ENCODE measurements around the gene CCSER1.

CCSER1 gene

GRCh38 chr4:90142081-90142480 lies 14.9 kb downstream of the CCSER1 start:
- Mint-ChIP-seq H3K4me3 (no peak overlapping the region), H3K4me1 (no peaks in the 10 kb centered on the region), H3K27me3 (no peaks in the 10 kb centered on the region), H3K36me3 (ENCODE audit: insufficient read depth) (no peaks in the 10 kb centered on the region), H3K27ac (ENCODE audit: low read depth) (no peak overlapping the region), H3K9me3 (no peaks in the 10 kb centered on the region)
- ATAC-seq (replicated peaks; ENCODE audit: extremely low read depth, poor library complexity, severe bottlenecking): no peak
- no peak for DNase-seq (ENCODE audit: low spot score in 2 of 2)

GRCh38 chr4:90145319-90145718 lies 18.1 kb downstream of the CCSER1 start:
- DNase-seq (ENCODE audit: low spot score in 2 of 2): no peak
- Mint-ChIP-seq H3K4me3 (no peak overlapping the region), H3K4me1 (no peaks in the 10 kb centered on the region), H3K27ac (ENCODE audit: low read depth) (no peak overlapping the region), H3K36me3 (ENCODE audit: insufficient read depth) (no peaks in the 10 kb centered on the region), H3K9me3 (no peaks in the 10 kb centered on the region), H3K27me3 (no peaks in the 10 kb centered on the region)
- no peak for ATAC-seq (replicated peaks; ENCODE audit: extremely low read depth, poor library complexity, severe bottlenecking)

- H3K36me3 Mint-ChIP-seq (ENCODE audit: insufficient read depth): no peaks in the 10 kb centered on the region
- no peaks in the 10 kb centered on the region for H3K4me1 Mint-ChIP-seq
- no peaks in the 10 kb centered on the region for H3K9me3 Mint-ChIP-seq
- H3K4me3 Mint-ChIP-seq: no peak overlapping the region
- DNase-seq (ENCODE audit: low spot score in 2 of 2): no peak
- H3K27me3 Mint-ChIP-seq: no peaks in the 10 kb centered on the region
- no peak for ATAC-seq (replicated peaks; ENCODE audit: extremely low read depth, poor library complexity, severe bottlenecking)
- no peak overlapping the region for H3K27ac Mint-ChIP-seq (ENCODE audit: low read depth)
These were observed 19.1 kb downstream of the CCSER1 start for GRCh38 chr4:90146306-90146705.

- ATAC-seq (replicated peaks; ENCODE audit: extremely low read depth, poor library complexity, severe bottlenecking) (no peak), DNase-seq (ENCODE audit: low spot score in 2 of 2) (no peak)
- Mint-ChIP-seq H3K9me3 (no peaks in the 10 kb centered on the region), H3K36me3 (ENCODE audit: insufficient read depth) (no peaks in the 10 kb centered on the region), H3K27ac (ENCODE audit: low read depth) (no peak overlapping the region), H3K4me1 (no peaks in the 10 kb centered on the region), H3K4me3 (no peak overlapping the region), H3K27me3 (no peaks in the 10 kb centered on the region)
These were observed 21.5 kb downstream of the CCSER1 start for GRCh38 chr4:90148574-90149148.

DNA sequence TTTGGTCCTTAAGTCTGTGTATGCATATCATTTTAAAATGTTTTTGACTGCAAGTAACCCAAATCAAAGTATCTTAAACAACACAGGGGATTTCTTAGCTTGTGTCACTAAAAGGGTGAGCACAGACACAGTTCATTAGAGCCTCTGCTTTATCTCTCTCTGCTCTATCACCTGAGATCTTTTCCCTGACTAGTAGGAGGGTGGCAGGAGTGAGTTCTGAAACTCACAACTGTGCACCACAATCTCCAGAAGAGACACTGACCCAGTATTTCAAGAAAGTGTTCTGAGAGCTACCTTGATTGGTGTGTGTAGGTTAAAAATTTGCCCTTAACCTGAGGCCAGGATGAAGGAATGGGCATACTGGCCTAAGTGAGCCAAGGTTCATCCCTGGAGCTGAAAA lies 24.8 kb downstream of the CCSER1 start:
- Mint-ChIP-seq H3K9me3 (peaks cover 5% of the 10 kb centered on the region), H3K27me3 (no peaks in the 10 kb centered on the region), H3K4me1 (no peaks in the 10 kb centered on the region), H3K36me3 (ENCODE audit: insufficient read depth) (no peaks in the 10 kb centered on the region), H3K4me3 (no peak overlapping the region), H3K27ac (ENCODE audit: low read depth) (no peak overlapping the region)
- ATAC-seq (replicated peaks; ENCODE audit: extremely low read depth, poor library complexity, severe bottlenecking) (no peak), DNase-seq (ENCODE audit: low spot score in 2 of 2) (no peak)

- ATAC-seq (replicated peaks; ENCODE audit: extremely low read depth, poor library complexity, severe bottlenecking) (no peak), DNase-seq (ENCODE audit: low spot score in 2 of 2) (no peak)
- no peak overlapping the region for H3K27ac Mint-ChIP-seq (ENCODE audit: low read depth)
- H3K36me3 Mint-ChIP-seq (ENCODE audit: insufficient read depth): no peaks in the 10 kb centered on the region
- no peak overlapping the region for H3K4me3 Mint-ChIP-seq
- peaks cover 11% of the 10 kb centered on the region for H3K9me3 Mint-ChIP-seq
- H3K27me3 Mint-ChIP-seq: no peaks in the 10 kb centered on the region
- H3K4me1 Mint-ChIP-seq: no peaks in the 10 kb centered on the region
These were observed 32.0 kb downstream of the CCSER1 start for GRCh38 chr4:90159193-90159592.

DNA sequence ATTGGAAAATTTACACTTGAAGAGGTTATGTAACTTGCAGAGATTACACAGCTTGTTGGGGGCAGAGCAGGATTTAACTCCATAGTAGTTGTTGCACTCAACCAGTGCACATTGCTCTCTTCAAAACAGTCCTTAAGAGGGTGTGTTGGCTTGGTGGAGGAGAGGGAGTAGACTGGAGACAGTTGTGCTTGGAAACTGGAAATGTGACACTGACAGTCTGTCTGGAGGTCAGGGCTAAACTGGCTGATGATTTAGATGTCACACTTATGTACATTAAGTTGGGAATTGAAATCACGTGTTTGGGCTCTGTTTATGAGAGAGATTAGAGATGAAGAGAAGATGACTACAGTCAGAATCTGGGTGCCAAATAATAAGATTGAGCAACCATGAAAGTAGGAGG lies 32.9 kb downstream of the CCSER1 start:
- Mint-ChIP-seq H3K27me3 (no peaks in the 10 kb centered on the region), H3K4me1 (no peaks in the 10 kb centered on the region), H3K27ac (ENCODE audit: low read depth) (no peak overlapping the region), H3K9me3 (peaks cover 11% of the 10 kb centered on the region), H3K36me3 (ENCODE audit: insufficient read depth) (no peaks in the 10 kb centered on the region), H3K4me3 (no peak overlapping the region)
- ATAC-seq (replicated peaks; ENCODE audit: extremely low read depth, poor library complexity, severe bottlenecking): no peak
- no peak for DNase-seq (ENCODE audit: low spot score in 2 of 2)

DNA sequence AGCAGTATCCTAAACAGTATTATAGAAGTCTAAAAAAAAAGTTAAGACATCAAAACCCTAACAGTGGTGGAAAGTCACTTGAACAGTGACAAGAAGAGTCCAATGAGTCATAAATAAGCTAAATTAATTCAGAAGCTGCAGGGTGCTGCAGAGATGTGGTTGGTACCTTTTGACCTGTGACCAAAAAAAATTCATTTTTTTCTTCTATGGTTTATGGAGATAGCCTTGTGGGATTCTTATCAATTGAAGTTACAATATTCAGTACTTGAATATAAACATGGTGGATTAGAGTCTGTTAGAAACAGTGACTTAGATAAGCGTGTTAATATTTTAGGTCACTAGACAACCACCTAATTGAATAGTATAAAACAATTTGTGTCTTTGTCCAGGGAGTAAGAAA lies 35.4 kb downstream of the CCSER1 start:
- no peak overlapping the region for H3K27ac Mint-ChIP-seq (ENCODE audit: low read depth)
- peaks cover 6% of the 10 kb centered on the region for H3K9me3 Mint-ChIP-seq
- no peaks in the 10 kb centered on the region for H3K36me3 Mint-ChIP-seq (ENCODE audit: insufficient read depth)
- H3K27me3 Mint-ChIP-seq: no peaks in the 10 kb centered on the region
- no peak overlapping the region for H3K4me3 Mint-ChIP-seq
- no peak for DNase-seq (ENCODE audit: low spot score in 2 of 2)
- H3K4me1 Mint-ChIP-seq: no peaks in the 10 kb centered on the region
- ATAC-seq (replicated peaks; ENCODE audit: extremely low read depth, poor library complexity, severe bottlenecking): no peak

DNA sequence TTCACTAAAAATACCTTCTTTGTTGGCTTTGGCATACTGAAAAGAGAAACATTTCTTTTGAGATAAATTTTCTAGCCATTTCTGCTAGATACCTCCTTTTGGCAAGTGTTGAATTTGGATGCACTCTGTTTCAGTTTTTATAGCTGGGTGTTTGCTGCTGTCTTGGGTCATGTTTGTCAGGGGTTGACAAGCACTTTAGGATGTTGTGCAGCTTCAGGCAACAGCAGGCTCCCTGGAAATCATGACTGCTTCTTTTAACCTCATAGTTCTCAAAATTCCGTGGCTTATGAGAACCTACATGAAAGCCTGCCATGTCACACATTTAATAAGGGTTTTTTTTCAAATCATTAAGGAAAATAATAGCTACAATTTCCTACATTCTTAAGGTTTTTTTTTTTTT lies 36.7 kb downstream of the CCSER1 start:
- H3K36me3 Mint-ChIP-seq (ENCODE audit: insufficient read depth): no peaks in the 10 kb centered on the region
- DNase-seq (ENCODE audit: low spot score in 2 of 2) (no peak), ATAC-seq (replicated peaks; ENCODE audit: extremely low read depth, poor library complexity, severe bottlenecking) (no peak)
- H3K27ac Mint-ChIP-seq (ENCODE audit: low read depth): no peak overlapping the region
- H3K4me1 Mint-ChIP-seq: no peaks in the 10 kb centered on the region
- peaks cover 6% of the 10 kb centered on the region for H3K9me3 Mint-ChIP-seq
- H3K27me3 Mint-ChIP-seq: no peaks in the 10 kb centered on the region
- H3K4me3 Mint-ChIP-seq: no peak overlapping the region

- Mint-ChIP-seq H3K4me3 (no peak overlapping the region), H3K36me3 (ENCODE audit: insufficient read depth) (peaks cover 1% of the 10 kb centered on the region)
These were observed 38.7 kb downstream of the CCSER1 start for GRCh38 chr4:90165883-90166282.

GRCh38 chr4:90171491-90171890 lies 44.3 kb downstream of the CCSER1 start:
- Mint-ChIP-seq H3K9me3 (peaks cover 11% of the 10 kb centered on the region), H3K27me3 (no peaks in the 10 kb centered on the region), H3K4me1 (no peaks in the 10 kb centered on the region), H3K36me3 (ENCODE audit: insufficient read depth) (peaks cover 1% of the 10 kb centered on the region), H3K4me3 (no peak overlapping the region), H3K27ac (ENCODE audit: low read depth) (no peak overlapping the region)
- DNase-seq (ENCODE audit: low spot score in 2 of 2): no peak
- ATAC-seq (replicated peaks; ENCODE audit: extremely low read depth, poor library complexity, severe bottlenecking): no peak

More at GRCh38 chr4:90165883-90166282, 38.7 kb downstream of the CCSER1 start:
- H3K4me1 Mint-ChIP-seq: no peaks in the 10 kb centered on the region
- DNase-seq (ENCODE audit: low spot score in 2 of 2) (no peak), ATAC-seq (replicated peaks; ENCODE audit: extremely low read depth, poor library complexity, severe bottlenecking) (no peak)
- peaks cover 11% of the 10 kb centered on the region for H3K9me3 Mint-ChIP-seq
- H3K27ac Mint-ChIP-seq (ENCODE audit: low read depth): no peak overlapping the region
- no peaks in the 10 kb centered on the region for H3K27me3 Mint-ChIP-seq

- H3K27me3 Mint-ChIP-seq: no peaks in the 10 kb centered on the region
- DNase-seq (ENCODE audit: low spot score in 2 of 2): no peak
- no peak for ATAC-seq (replicated peaks; ENCODE audit: extremely low read depth, poor library complexity, severe bottlenecking)
- peaks cover 1% of the 10 kb centered on the region for H3K36me3 Mint-ChIP-seq (ENCODE audit: insufficient read depth)
- peaks cover 9% of the 10 kb centered on the region for H3K9me3 Mint-ChIP-seq
- H3K4me1 Mint-ChIP-seq: no peaks in the 10 kb centered on the region
- no peak overlapping the region for H3K4me3 Mint-ChIP-seq
- H3K27ac Mint-ChIP-seq (ENCODE audit: low read depth): no peak overlapping the region
These were observed 47.4 kb downstream of the CCSER1 start for GRCh38 chr4:90174621-90175023.

DNA sequence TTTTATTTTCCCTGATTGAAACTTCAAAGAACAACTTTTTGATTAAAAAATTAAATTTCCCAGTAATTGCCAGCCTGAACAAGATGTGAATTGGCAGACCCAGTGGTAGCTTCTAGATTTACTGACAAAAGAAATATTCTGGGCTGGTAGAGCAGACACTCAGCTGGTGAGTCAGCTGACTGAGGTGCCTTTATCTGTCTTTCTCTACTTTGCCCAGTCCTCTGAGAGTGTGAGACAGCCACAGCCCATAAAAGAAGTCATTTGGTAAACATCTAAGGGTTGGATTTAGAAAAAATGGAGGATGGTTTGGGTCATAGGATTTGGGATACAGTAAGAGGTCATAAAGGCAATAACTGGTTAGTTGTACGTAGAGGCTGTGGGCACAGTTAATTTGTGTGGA lies 54.5 kb downstream of the CCSER1 start:
- Mint-ChIP-seq H3K4me3 (no peak overlapping the region), H3K27me3 (no peaks in the 10 kb centered on the region), H3K36me3 (ENCODE audit: insufficient read depth) (no peaks in the 10 kb centered on the region), H3K27ac (ENCODE audit: low read depth) (no peak overlapping the region), H3K4me1 (no peaks in the 10 kb centered on the region), H3K9me3 (peaks cover 12% of the 10 kb centered on the region)
- DNase-seq (ENCODE audit: low spot score in 2 of 2): no peak
- no peak for ATAC-seq (replicated peaks; ENCODE audit: extremely low read depth, poor library complexity, severe bottlenecking)

DNA sequence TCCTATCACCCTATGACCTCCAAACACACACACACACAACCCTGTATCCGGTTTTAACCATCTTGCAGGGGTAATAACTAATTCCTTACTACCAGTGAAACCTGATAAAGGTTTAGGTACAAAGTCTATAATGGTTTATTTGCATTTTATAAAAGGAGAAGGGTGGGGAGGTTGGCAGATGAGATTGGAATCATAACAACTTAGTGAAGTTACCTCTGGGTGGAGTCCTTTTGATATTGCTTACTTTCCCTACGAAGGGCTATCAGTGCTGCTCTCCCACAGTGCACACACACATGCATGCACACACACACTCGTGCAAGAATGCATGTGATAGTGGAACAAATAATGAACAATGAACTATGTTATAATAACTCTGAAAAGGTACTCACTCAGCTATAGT lies 56.1 kb downstream of the CCSER1 start:
- peaks cover 12% of the 10 kb centered on the region for H3K9me3 Mint-ChIP-seq
- H3K36me3 Mint-ChIP-seq (ENCODE audit: insufficient read depth): no peaks in the 10 kb centered on the region
- H3K27me3 Mint-ChIP-seq: no peaks in the 10 kb centered on the region
- no peak overlapping the region for H3K27ac Mint-ChIP-seq (ENCODE audit: low read depth)
- DNase-seq (ENCODE audit: low spot score in 2 of 2) (no peak), ATAC-seq (replicated peaks; ENCODE audit: extremely low read depth, poor library complexity, severe bottlenecking) (no peak)
- H3K4me3 Mint-ChIP-seq: no peak overlapping the region
- no peaks in the 10 kb centered on the region for H3K4me1 Mint-ChIP-seq
